BLaER1 (cell line): ENCODE results near the gene APC.

Experiments used
- H3K27ac ChIP-seq: shearing (Covaris generic); formaldehyde crosslinking; 2 replicates; pipeline ENCODE4 v1.8.1; 2022
- H3K27me3 ChIP-seq: shearing (Covaris generic); formaldehyde crosslinking; 2 replicates; pipeline ENCODE4 v1.8.1; 2022
- H3K36me3 ChIP-seq: shearing (Covaris generic); formaldehyde crosslinking; 2 replicates; pipeline ENCODE4 v1.8.1; 2022
- H3K4me1 ChIP-seq: shearing (Covaris generic); formaldehyde crosslinking; 2 replicates; pipeline ENCODE4 v1.8.1; 2022
- H3K4me2 ChIP-seq: shearing (Covaris generic); formaldehyde crosslinking; 2 replicates; pipeline ENCODE4 v1.8.1; 2022
- H3K4me3 ChIP-seq: shearing (Covaris generic); formaldehyde crosslinking; 2 replicates; pipeline ENCODE4 v1.8.1; 2022
- H3K9ac ChIP-seq: shearing (Covaris generic); formaldehyde crosslinking; 2 replicates; pipeline ENCODE4 v1.8.1; 2022
- H3K9me3 ChIP-seq: shearing (Covaris generic); formaldehyde crosslinking; 2 replicates; pipeline ENCODE4 v1.8.1; 2022
- H4K20me1 ChIP-seq: shearing (Covaris generic); formaldehyde crosslinking; 2 replicates; pipeline ENCODE4 v1.8.1; 2022
- Cebpa-rat ChIP-seq: shearing (Covaris generic); IDR thresholded peaks from 2 replicates; pipeline ENCODE4 v1.8.1; 2022

The APC gene

DNA sequence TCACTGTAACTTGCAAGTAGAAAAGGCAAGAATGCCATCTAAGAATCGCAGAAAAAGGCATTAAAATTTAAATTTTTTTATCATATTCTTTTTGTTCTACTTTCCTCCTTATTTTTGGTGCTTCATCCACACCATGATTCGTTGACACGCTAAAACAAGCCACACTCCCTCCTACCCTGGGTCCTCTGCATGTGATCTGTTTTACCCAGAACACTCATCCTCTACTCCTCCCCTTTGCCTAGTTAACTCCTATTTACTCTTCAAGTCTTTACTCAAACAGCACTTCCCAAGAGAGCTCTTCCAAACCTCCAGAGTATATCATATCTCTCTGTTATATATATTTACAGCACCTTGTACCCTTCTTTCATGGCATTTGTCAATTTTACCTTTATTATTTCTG lies 62.0 kb downstream of the APC start:
- Histone ChIP-seq H3K9me3 (no peaks in the 10 kb centered on the region), H3K9ac (no peak overlapping the region), H3K27ac (no peak overlapping the region), H3K27me3 (no peaks in the 10 kb centered on the region), H4K20me1 (no peaks in the 10 kb centered on the region), H3K4me2 (no peak overlapping the region), H3K36me3 (peaks cover 71% of the 10 kb centered on the region), H3K4me1 (peaks cover 19% of the 10 kb centered on the region), H3K4me3 (no peak overlapping the region)
- TF ChIP-seq Cebpa-rat, result no peak

DNA sequence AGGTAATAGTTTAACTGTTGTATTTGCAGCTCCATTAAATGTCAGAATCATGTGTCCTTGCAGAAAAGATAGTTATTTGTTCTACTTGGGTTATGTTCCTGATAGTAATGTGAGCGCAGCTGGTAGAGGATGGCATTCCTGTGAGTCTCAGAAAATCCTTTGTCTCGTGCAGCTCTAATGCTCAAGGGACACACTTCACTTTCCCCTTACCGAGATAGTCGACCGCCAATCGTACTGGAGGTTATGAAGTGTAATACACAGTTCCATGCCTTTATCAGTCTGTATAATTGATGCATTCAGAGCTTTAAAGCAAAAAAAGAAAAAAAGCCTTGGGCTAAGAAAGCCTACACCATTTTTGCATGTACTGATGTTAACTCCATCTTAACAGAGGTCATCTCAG lies 63.2 kb downstream of the APC start:
- no peak overlapping the region for H3K9ac ChIP-seq
- no peak overlapping the region for H3K4me2 ChIP-seq
- H3K36me3 ChIP-seq, result peaks cover 74% of the 10 kb centered on the region
- no peaks in the 10 kb centered on the region for H3K27me3 ChIP-seq
- H3K4me3 ChIP-seq, result no peak overlapping the region
- H3K27ac ChIP-seq, result no peak overlapping the region
- TF ChIP-seq Cebpa-rat, result no peak
- H3K4me1 ChIP-seq, result peaks cover 6% of the 10 kb centered on the region
- H3K9me3 ChIP-seq, result no peaks in the 10 kb centered on the region
- no peaks in the 10 kb centered on the region for H4K20me1 ChIP-seq

DNA sequence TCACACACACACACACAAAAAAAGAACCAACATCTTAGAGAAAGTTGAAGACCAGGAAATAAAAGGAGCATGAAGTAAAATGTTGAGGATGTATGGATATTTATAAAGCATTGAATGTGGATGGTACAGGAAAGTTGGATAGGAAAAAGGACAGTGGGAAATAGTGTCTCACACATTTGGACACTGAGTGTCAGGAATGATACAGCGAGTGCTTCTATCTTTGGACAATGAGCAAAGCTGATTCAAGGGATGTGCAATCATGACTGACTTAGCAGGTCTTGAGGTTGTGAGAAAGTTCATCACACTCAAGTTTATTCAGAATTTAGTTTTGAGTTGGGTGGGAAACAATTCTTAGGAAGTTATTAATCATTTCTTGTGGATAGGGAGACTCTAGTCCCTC lies 73.3 kb downstream of the APC start:
- H3K9ac ChIP-seq, result no peak overlapping the region
- H3K27me3 ChIP-seq, result no peaks in the 10 kb centered on the region
- peaks cover 5% of the 10 kb centered on the region; the same call in 1 of the 2 replicates for H3K9me3 ChIP-seq
- H3K4me3 ChIP-seq, result no peak overlapping the region
- no peak for TF ChIP-seq Cebpa-rat
- H3K4me1 ChIP-seq, result no peaks in the 10 kb centered on the region
- H4K20me1 ChIP-seq, result no peaks in the 10 kb centered on the region
- no peak overlapping the region for H3K27ac ChIP-seq
- H3K36me3 ChIP-seq, result peaks cover 86% of the 10 kb centered on the region
- no peak overlapping the region for H3K4me2 ChIP-seq

DNA sequence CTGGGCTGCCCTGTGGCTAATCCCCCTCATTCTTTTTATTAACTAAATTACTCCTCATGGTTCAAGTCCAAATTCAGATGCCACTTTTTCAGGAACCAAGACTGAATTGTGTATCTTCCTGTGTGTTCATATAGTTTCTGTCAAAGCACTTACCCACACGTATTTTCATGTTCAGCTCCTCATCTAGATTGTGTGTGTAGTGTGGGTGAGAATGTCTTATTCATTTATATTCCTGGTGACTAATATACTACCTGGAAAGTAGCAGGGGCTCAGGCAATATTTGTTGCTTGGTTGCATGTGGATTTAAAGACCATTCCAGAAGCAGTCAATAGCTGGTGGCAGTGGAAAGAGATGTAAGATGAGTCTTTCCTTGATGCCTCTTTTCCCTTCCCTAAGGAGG lies 74.9 kb downstream of the APC start:
- H3K4me1 ChIP-seq, result no peaks in the 10 kb centered on the region
- no peaks in the 10 kb centered on the region for H3K27me3 ChIP-seq
- no peak for TF ChIP-seq Cebpa-rat
- H3K27ac ChIP-seq, result no peak overlapping the region
- no peak overlapping the region for H3K4me2 ChIP-seq
- peaks cover 5% of the 10 kb centered on the region; the same call in 1 of the 2 replicates for H3K9me3 ChIP-seq
- no peak overlapping the region for H3K4me3 ChIP-seq
- no peaks in the 10 kb centered on the region for H4K20me1 ChIP-seq
- peaks cover 80% of the 10 kb centered on the region for H3K36me3 ChIP-seq
- no peak overlapping the region for H3K9ac ChIP-seq

DNA sequence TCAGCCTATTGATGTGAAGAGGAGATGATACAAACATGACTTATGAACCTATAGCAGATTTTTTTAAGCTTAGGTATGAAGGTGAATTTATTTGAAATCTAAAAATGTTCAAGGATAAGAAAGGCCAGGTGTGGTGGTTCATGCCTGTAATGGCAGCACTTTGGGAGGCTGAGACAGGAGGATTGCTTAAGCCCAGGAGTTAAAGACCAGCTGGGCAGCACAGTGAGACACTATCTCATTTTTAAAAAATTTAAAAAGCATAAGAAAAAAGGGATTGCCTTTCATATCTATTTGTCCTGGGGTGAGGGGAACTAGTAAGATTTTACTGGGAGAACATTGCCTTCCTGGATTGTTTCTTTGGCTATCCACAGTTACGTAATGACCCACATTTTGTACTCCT lies 82.6 kb downstream of the APC start:
- H3K4me1 ChIP-seq, result no peaks in the 10 kb centered on the region
- no peak for TF ChIP-seq Cebpa-rat
- no peak overlapping the region for H3K4me3 ChIP-seq
- H3K9me3 ChIP-seq, result no peaks in the 10 kb centered on the region
- peaks cover 81% of the 10 kb centered on the region for H3K36me3 ChIP-seq
- no peak overlapping the region for H3K4me2 ChIP-seq
- no peak overlapping the region for H3K9ac ChIP-seq
- no peaks in the 10 kb centered on the region for H4K20me1 ChIP-seq
- H3K27ac ChIP-seq, result no peak overlapping the region
- H3K27me3 ChIP-seq, result no peaks in the 10 kb centered on the region

DNA sequence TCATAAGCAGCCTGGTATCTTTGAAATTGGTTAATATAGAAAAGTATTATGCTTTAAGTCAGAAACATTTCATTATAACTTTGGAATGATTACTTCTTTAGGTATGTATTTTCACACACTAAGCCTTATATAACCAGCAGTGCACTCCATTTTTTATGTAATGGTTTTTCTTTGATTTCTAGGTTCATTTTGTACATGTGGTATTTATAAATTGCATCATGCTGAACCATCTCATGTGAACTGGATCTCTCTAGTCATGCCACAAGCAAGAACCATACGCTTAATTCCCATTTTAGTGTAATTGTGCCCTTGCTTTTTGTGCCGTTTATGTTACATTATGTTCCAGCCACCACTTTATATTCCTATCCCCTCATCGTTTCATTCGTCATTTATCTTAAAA lies 84.8 kb downstream of the APC start:
- peaks cover 87% of the 10 kb centered on the region for H3K36me3 ChIP-seq

DNA sequence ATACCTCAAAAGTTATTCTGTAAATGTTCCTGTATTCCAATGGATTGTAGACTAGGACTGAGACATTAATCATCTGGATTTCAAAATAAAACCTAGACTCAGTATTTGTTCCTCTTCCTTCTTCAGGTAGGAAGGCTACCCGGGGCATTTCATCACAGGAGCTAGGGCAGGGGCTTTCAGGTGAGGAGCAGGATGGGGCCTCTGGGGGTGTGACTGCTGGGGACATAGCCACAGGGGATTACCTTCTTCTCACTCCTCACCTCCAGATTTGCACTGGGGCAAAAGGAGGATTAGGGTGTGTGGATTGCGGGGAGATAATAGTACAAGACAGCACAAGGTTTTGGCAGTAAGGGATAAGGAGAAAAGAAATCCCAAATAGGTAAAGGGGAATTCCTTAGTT lies 85.5 kb downstream of the APC start:
- Histone ChIP-seq H3K9ac (no peak overlapping the region), H4K20me1 (no peaks in the 10 kb centered on the region), H3K27me3 (no peaks in the 10 kb centered on the region), H3K27ac (no peak overlapping the region), H3K9me3 (no peaks in the 10 kb centered on the region), H3K4me2 (no peak overlapping the region), H3K36me3 (peaks cover 88% of the 10 kb centered on the region), H3K4me3 (no peak overlapping the region), H3K4me1 (no peaks in the 10 kb centered on the region)
- no peak for TF ChIP-seq Cebpa-rat

More for the DNA sequence above, 84.8 kb downstream of the APC start:
- H3K27me3 ChIP-seq, result no peaks in the 10 kb centered on the region
- H3K4me3 ChIP-seq, result no peak overlapping the region
- H3K4me2 ChIP-seq, result no peak overlapping the region
- TF ChIP-seq Cebpa-rat, result no peak
- H3K27ac ChIP-seq, result no peak overlapping the region
- H4K20me1 ChIP-seq, result no peaks in the 10 kb centered on the region
- H3K9me3 ChIP-seq, result no peaks in the 10 kb centered on the region
- no peak overlapping the region for H3K9ac ChIP-seq
- H3K4me1 ChIP-seq, result no peaks in the 10 kb centered on the region

DNA sequence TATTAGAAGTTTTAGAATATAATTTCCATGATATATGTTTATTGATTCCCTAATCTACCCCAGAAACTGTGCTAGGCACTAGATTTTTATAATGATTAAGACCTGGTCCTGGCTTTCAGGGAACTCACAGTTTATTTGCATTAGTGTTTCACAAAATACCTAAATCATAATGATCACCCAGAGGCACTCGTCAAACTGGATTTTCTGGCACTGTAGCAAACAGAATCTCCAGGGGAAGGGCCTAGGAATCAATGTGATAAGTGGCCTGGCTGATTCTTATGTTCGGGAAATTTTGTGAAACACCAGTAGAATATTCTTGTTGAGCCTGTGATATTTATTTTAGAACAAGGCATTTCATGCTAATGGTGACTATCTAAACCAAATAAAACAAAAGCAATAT lies 86.0 kb downstream of the APC start:
- H3K9ac ChIP-seq, result no peak overlapping the region
- no peak overlapping the region for H3K4me3 ChIP-seq
- no peaks in the 10 kb centered on the region for H3K9me3 ChIP-seq
- no peaks in the 10 kb centered on the region for H3K27me3 ChIP-seq
- H3K4me1 ChIP-seq, result no peaks in the 10 kb centered on the region
- no peak overlapping the region for H3K4me2 ChIP-seq
- H3K36me3 ChIP-seq, result peaks cover 90% of the 10 kb centered on the region
- TF ChIP-seq Cebpa-rat, result no peak
- H3K27ac ChIP-seq, result no peak overlapping the region
- no peaks in the 10 kb centered on the region for H4K20me1 ChIP-seq

DNA sequence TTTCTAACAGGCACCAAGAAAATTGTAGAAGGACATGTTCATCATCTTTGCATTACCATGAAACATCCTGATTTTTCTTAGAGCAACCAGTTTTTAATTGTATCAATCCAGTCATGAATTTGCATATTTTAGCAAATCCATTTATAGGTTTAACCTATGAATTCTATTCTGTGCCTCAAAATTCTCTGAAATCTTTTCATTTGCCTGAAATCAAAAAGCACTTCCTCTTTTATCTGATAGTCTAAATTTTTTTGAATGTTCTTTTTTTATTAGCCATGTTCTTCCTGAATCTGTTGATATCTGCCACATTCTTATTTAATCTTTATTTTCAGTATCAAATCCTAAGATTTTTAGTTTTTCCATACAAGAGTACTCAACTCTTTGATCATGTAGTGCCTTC lies 86.5 kb downstream of the APC start:
- H3K4me3 ChIP-seq, result no peak overlapping the region
- H3K4me1 ChIP-seq, result no peaks in the 10 kb centered on the region
- peaks cover 90% of the 10 kb centered on the region for H3K36me3 ChIP-seq
- H3K4me2 ChIP-seq, result no peak overlapping the region
- no peak for TF ChIP-seq Cebpa-rat
- no peaks in the 10 kb centered on the region for H3K27me3 ChIP-seq
- H4K20me1 ChIP-seq, result no peaks in the 10 kb centered on the region
- no peaks in the 10 kb centered on the region for H3K9me3 ChIP-seq
- no peak overlapping the region for H3K9ac ChIP-seq
- H3K27ac ChIP-seq, result no peak overlapping the region

DNA sequence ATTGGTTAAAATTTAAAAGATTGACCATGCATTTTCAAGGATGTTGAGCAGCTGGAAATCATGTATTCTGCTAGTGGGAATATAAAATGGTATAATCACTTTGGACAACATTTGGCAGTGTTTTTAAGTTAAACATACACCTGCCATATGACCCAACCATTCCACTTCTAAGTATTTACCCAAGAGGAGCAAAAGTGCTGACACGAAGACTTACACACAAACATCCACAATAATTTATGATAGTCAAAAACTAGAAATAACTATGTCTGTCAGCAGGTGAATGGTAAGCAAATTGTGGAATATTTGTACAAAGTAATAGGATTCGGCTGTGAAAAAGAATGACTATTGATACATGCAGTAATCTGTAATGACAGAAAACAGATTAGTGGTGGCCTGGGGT lies 92.7 kb downstream of the APC start:
- Histone ChIP-seq H3K27ac (no peak overlapping the region), H3K36me3 (peaks cover 85% of the 10 kb centered on the region), H3K9ac (no peak overlapping the region), H3K27me3 (no peaks in the 10 kb centered on the region), H4K20me1 (no peaks in the 10 kb centered on the region), H3K9me3 (no peaks in the 10 kb centered on the region), H3K4me2 (no peak overlapping the region), H3K4me1 (no peaks in the 10 kb centered on the region), H3K4me3 (no peak overlapping the region)
- no peak for TF ChIP-seq Cebpa-rat

DNA sequence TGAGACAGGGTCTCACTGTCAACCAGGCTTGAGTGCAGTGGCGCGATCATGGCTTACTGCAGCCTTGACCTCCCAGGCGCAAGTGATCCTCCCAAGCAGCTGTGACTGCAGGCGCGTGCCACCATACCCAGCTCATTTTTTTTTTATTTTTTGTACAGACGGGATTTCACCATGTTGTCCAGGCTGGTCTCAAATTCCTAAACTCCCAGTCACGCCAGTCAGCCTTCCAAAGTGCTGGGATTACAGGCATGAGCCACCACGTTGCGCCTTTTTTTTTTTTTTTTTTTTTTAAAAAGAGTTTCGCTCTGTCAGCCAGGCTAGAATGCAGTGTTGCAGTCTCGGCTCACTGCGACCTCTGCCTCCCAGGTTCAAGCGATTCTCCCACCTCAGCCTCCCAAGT lies 96.3 kb downstream of the APC start:
- H3K27ac ChIP-seq, result no peak overlapping the region
- peaks cover 86% of the 10 kb centered on the region for H3K36me3 ChIP-seq
- TF ChIP-seq Cebpa-rat, result no peak
- no peaks in the 10 kb centered on the region for H3K9me3 ChIP-seq
- H3K27me3 ChIP-seq, result no peaks in the 10 kb centered on the region
- H3K4me3 ChIP-seq, result no peak overlapping the region
- H4K20me1 ChIP-seq, result no peaks in the 10 kb centered on the region
- no peak overlapping the region for H3K9ac ChIP-seq
- H3K4me2 ChIP-seq, result no peak overlapping the region
- no peaks in the 10 kb centered on the region for H3K4me1 ChIP-seq
